GM23338 (cell line): ENCODE results near the gene SACS. TPM values are rescaled to one million over a fixed set of nuclear protein-coding genes. Genes with fewer than 3 reads are reported as not detected.
"Not testable (repeated sequence)": the region's sequence is repeated elsewhere in the genome, so short reads cannot be mapped to it uniquely, and the experiment has no call there.

Source experiments
- ATAC-seq: fragments of 200-7000 bp; cut with Tn5 transposase; 3 replicates; pipeline ENCODE4 v1.9.1; 2020
- DNase-seq: peaks from one replicate; pipeline ENCODE4 v3.0.0-alpha.2; 2015; ENCODE audit warnings: low spot score
- H2AFZ ChIP-seq: fragments of 200-600 bp; sonication (generic); 2 replicates; pipeline ENCODE4 v1.8.0; 2016; ENCODE audit warnings: antibody characterized with exemption, mild to moderate bottlenecking, moderate library complexity
- H3F3A ChIP-seq: fragments of 200-600 bp; sonication (generic); replicated peaks from 2 replicates; pipeline ENCODE4 v1.8.0; 2017; ENCODE audit warnings: antibody characterized with exemption, mixed run types, low read depth
- H3K27ac ChIP-seq: fragments of 200-600 bp; sonication (generic); 2 replicates; pipeline ENCODE4 v1.6.1; 2016; ENCODE audit warnings: low read depth
- H3K27me3 ChIP-seq: fragments of 200-600 bp; sonication (generic); 2 replicates; pipeline ENCODE4 v1.8.0; 2016; ENCODE audit warnings: mild to moderate bottlenecking, mixed run types, moderate library complexity; ENCODE audit not compliant: insufficient read depth
- H3K36me3 ChIP-seq: fragments of 200-600 bp; sonication (generic); 2 replicates; pipeline ENCODE4 v1.8.0; 2016; ENCODE audit warnings: mild to moderate bottlenecking; ENCODE audit not compliant: insufficient read depth
- H3K4me1 ChIP-seq: fragments of 200-600 bp; sonication (generic); 2 replicates; pipeline ENCODE4 v1.8.0; 2016; ENCODE audit warnings: mild to moderate bottlenecking, moderate library complexity; ENCODE audit not compliant: insufficient read depth
- H3K4me2 ChIP-seq: fragments of 200-600 bp; sonication (generic); 2 replicates; pipeline ENCODE4 v1.7.1; 2017; ENCODE audit warnings: mixed run types
- H3K4me3 ChIP-seq: fragments of 200-600 bp; sonication (generic); 2 replicates; pipeline ENCODE4 v1.6.1; 2016; ENCODE audit warnings: mixed run types
- H3K79me2 ChIP-seq: fragments of 200-600 bp; sonication (generic); replicated peaks from 2 replicates; pipeline ENCODE4 v1.8.0; 2017; ENCODE audit warnings: mild to moderate bottlenecking; ENCODE audit not compliant: insufficient read depth
- H3K9me2 ChIP-seq: fragments of 200-600 bp; sonication (generic); 2 replicates; pipeline ENCODE4 v1.8.0; 2017; ENCODE audit not compliant: insufficient read depth
- H4K20me1 ChIP-seq: fragments of 200-600 bp; sonication (generic); replicated peaks from 2 replicates; pipeline ENCODE4 v1.8.0; 2017; ENCODE audit warnings: mild to moderate bottlenecking; ENCODE audit not compliant: insufficient read depth
- H3K27ac Mint-ChIP-seq: 2 replicates; pipeline ENCODE4 v1.8.0; 2020; ENCODE audit warnings: inconsistent platforms, mild to moderate bottlenecking, moderate library complexity, mixed read lengths
- H3K27me3 Mint-ChIP-seq: 3 replicates; pipeline ENCODE4 v1.8.0; 2022; ENCODE audit warnings: low read depth, mild to moderate bottlenecking, moderate library complexity, mixed read lengths, inconsistent platforms; ENCODE audit not compliant: insufficient read depth, poor library complexity
- H3K36me3 Mint-ChIP-seq: 3 replicates; pipeline ENCODE4 v1.8.0; 2021; ENCODE audit warnings: low read depth, mild to moderate bottlenecking, inconsistent platforms, moderate library complexity, mixed read lengths
- H3K4me1 Mint-ChIP-seq: 3 replicates; pipeline ENCODE4 v1.8.0; 2020; ENCODE audit warnings: mild to moderate bottlenecking, inconsistent platforms, mixed read lengths
- H3K4me3 Mint-ChIP-seq: 3 replicates; pipeline ENCODE4 v1.8.0; 2021; ENCODE audit warnings: moderate library complexity, mild to moderate bottlenecking, inconsistent platforms, mixed read lengths
- H3K9me3 Mint-ChIP-seq: 3 replicates; pipeline ENCODE4 v1.8.0; 2020; ENCODE audit warnings: moderate library complexity, mild to moderate bottlenecking, inconsistent platforms, mixed read lengths
- ETS1 ChIP-seq: IDR thresholded peaks from 2 replicates; pipeline ENCODE4 v1.6.1; 2016; ENCODE audit warnings: antibody characterized with exemption
- EZH2phosphoT487 ChIP-seq: fragments of 200-600 bp; sonication (generic); IDR thresholded peaks from one replicate; pipeline ENCODE4 v1.8.1; 2018; ENCODE audit warnings: antibody characterized with exemption; ENCODE audit not compliant: unreplicated experiment
- POLR2AphosphoS5 ChIP-seq: IDR thresholded peaks from 2 replicates; pipeline ENCODE4 v1.6.1; 2016; ENCODE audit warnings: antibody characterized with exemption, low read depth
- REST ChIP-seq: IDR thresholded peaks from one replicate; pipeline ENCODE4 v1.6.1; 2018; ENCODE audit warnings: antibody characterized with exemption; ENCODE audit not compliant: unreplicated experiment
- STAT1 ChIP-seq: IDR thresholded peaks from one replicate; pipeline ENCODE4 v1.6.1; 2016; ENCODE audit warnings: antibody characterized with exemption; ENCODE audit not compliant: unreplicated experiment
- ZNF114 ChIP-seq: fragments of 250-450 bp; sonication (Bioruptor Pico); IDR thresholded peaks from 2 replicates; pipeline ENCODE4 v1.5.0; 2020; ENCODE audit warnings: mild to moderate bottlenecking, moderate library complexity
- ZNF331 ChIP-seq: fragments of 250-450 bp; sonication (Bioruptor Pico); IDR thresholded peaks from 2 replicates; pipeline ENCODE4 v1.5.0; 2020; ENCODE audit warnings: low read depth, mild to moderate bottlenecking, moderate library complexity
- ZNF462 ChIP-seq: fragments of 250-450 bp; sonication (Bioruptor Pico); IDR thresholded peaks from 2 replicates; pipeline ENCODE4 v1.5.0; 2020; ENCODE audit warnings: mild to moderate bottlenecking, moderate library complexity
- polyA plus RNA-seq: library from polyadenylated mRNA; unstranded; fragments of >200 nt; fragmentation: Nextera tagmentation; extraction: Ambion mirVana; gene quantifications from 2 replicates; pipeline ENCODE4 v1.2.1, GENCODE V29; 2016
- total RNA-seq: library from RNA; depleted of rRNA; stranded (reverse); fragments of >200 nt; shearing (Covaris generic); gene quantifications from 2 replicates; pipeline ENCODE4 v1.2.3, GENCODE V29; 2014

SACS gene
- total and polyA plus RNA-seq, 2 experiments from 2014 or later, result 13.8 to 58.7 TPM

- no peaks in the 10 kb centered on the region for H3K79me2 ChIP-seq
- DNase-seq (no peak), ATAC-seq (no peak)
- TF ChIP-seq ZNF462 (CRISPR knock-in tag) (no peak), STAT1 (no peak), EZH2phosphoT487 (no peak), ZNF114 (CRISPR knock-in tag) (no peak), ZNF331 (CRISPR knock-in tag) (no peak), ETS1 (no peak), POLR2AphosphoS5 (no peak), REST (no peak)
- Mint-ChIP-seq H3K4me3 (no peak overlapping the region), H3K4me1 (peaks cover 21% of the 10 kb centered on the region), H3K27me3 (peaks cover 1% of the 10 kb centered on the region), H3K9me3 (no peaks in the 10 kb centered on the region), H3K27ac (no peak overlapping the region), H3K36me3 (no peaks in the 10 kb centered on the region)
- H3K9me2 ChIP-seq, result no peaks in the 10 kb centered on the region
- H4K20me1 ChIP-seq, result no peaks in the 10 kb centered on the region
- no peaks in the 10 kb centered on the region for H3K27me3 ChIP-seq
- no peak overlapping the region for H2AFZ ChIP-seq
- H3K27ac ChIP-seq, result no peak overlapping the region
- no peaks in the 10 kb centered on the region for H3K36me3 ChIP-seq
- H3K4me3 ChIP-seq, result no peak overlapping the region
- H3K4me2 ChIP-seq, result no peak overlapping the region
- peaks cover 10% of the 10 kb centered on the region for H3K4me1 ChIP-seq
- H3F3A ChIP-seq, result no peaks in the 10 kb centered on the region
Observed at GRCh38 chr13:23319883-23320224, 113.6 kb downstream of the SACS start.

- H2AFZ ChIP-seq, H3K27ac Mint-ChIP-seq, H3K27ac ChIP-seq, H3K4me3 Mint-ChIP-seq, H3K27me3 ChIP-seq, H3K36me3 ChIP-seq, H3K36me3 Mint-ChIP-seq, H3K4me1 ChIP-seq, H3K79me2 ChIP-seq, H3K4me3 ChIP-seq, DNase-seq, H3K9me2 ChIP-seq, H3K4me2 ChIP-seq, H3F3A ChIP-seq, ATAC-seq, H3K4me1 Mint-ChIP-seq, H3K9me3 Mint-ChIP-seq, H4K20me1 ChIP-seq, H3K27me3 Mint-ChIP-seq: not testable (repeated sequence)
Observed at GRCh38 chr13:23314837-23315236, 118.7 kb downstream of the SACS start.
